Esophagus squamous epithelium (tissue), 5 donors: ENCODE results near the gene CD70. TPM values are rescaled to one million over a fixed set of nuclear protein-coding genes. Genes with fewer than 3 reads are reported as not detected.
"Not testable (repeated sequence)": the region's sequence is repeated elsewhere in the genome, so short reads cannot be mapped to it uniquely, and the experiment has no call there.

Experiments
- DNase-seq: peaks from one replicate; lab custom pipeline; 2025; lab: John Stamatoyannopoulos, UW
- H3K27ac ChIP-seq, 4 donors: fragments of 200-600 bp; sonication (generic); one replicate each; pipeline ENCODE4 v1.5.1; 2016 to 2019; ENCODE audit warnings: mild to moderate bottlenecking in 1 of 4
- H3K27me3 ChIP-seq, 4 donors: fragments of 200-600 bp; sonication (generic); 1 replicate in 3 of 4; 2 replicates in 1 of 4; pipeline versions ENCODE4 v1.5.1 to v1.6.0; 2017 to 2021; ENCODE audit warnings: antibody characterized with exemption in 1 of 4
- H3K36me3 ChIP-seq, 3 donors: fragments of 200-600 bp; sonication (generic); one replicate each; pipeline ENCODE4 v1.5.1; 2016 to 2019
- H3K4me1 ChIP-seq, 3 donors: fragments of 200-600 bp; sonication (generic); one replicate each; pipeline ENCODE4 v1.5.1; 2017 to 2019
- H3K4me3 ChIP-seq, 4 donors: fragments of 200-600 bp; sonication (generic); 1 replicate in 3 of 4; 2 replicates in 1 of 4; pipeline ENCODE4 v1.5.1; 2016 to 2019; ENCODE audit warnings: mild to moderate bottlenecking in 2 of 4, moderate library complexity in 1 of 4
- H3K9me3 ChIP-seq, 3 donors: fragments of 200-600 bp; sonication (generic); one replicate each; pipeline ENCODE4 v1.5.1; 2016 to 2019
- CTCF ChIP-seq, 6 experiments: fragments of 450-650 bp in 4 of 6; fragments of 200-600 bp in 2 of 6; sonication (generic) in 2 of 6; IDR thresholded peaks; one replicate each; pipeline ENCODE4 v1.5.1; 2016 to 2019; ENCODE audit warnings: antibody characterized with exemption in 6 of 6, mild to moderate bottlenecking in 4 of 6, moderate library complexity in 4 of 6
- POLR2A ChIP-seq, 4 donors: fragments of 450-650 bp; IDR thresholded peaks; one replicate each; pipeline ENCODE4 v1.6.1; 2017; ENCODE audit warnings: antibody characterized with exemption in 4 of 4, mild to moderate bottlenecking in 4 of 4, moderate library complexity in 3 of 4
- WGBS, 2 donors: methylation state at CpG; one replicate each; pipeline ENCODE4 v1.1.5; 2018; 5-methylcytosine and 5-hydroxymethylcytosine counted together
- intact Hi-C: fragments of 100-400 bp; cut with DNase I; formaldehyde crosslinking; loops from one replicate; pipeline ENCODE4 v1.15.0; 2022
- small RNA-seq, 4 donors: library from RNA; depleted of rRNA; stranded (forward); fragments of <200 nt; gene quantifications; one replicate each; pipeline ENCODE3, GENCODE V24; 2016
- total RNA-seq, 4 donors: library from RNA; depleted of rRNA; stranded (reverse); fragments of >200 nt; gene quantifications; one replicate each; pipeline ENCODE4 v1.1.0, GENCODE V29; 2016
- donor health status: DM: yes; HTN: yes; CAD: no.

Gene CD70
- total RNA-seq, 4 donors from 2014 or later = 4.0 TPM; not detected in 3

GRCh38 chr19:6551091-6551490 lies 39.9 kb downstream of the CD70 start:
- no peak for DNase-seq
- no peak overlapping the region for H3K27ac ChIP-seq
- TF ChIP-seq POLR2A (IDR thresholded peaks at IDR 0.05) = no peak
- TF ChIP-seq CTCF (IDR thresholded peaks at IDR 0.05) = no peak
- H3K4me3 ChIP-seq = no peak overlapping the region
- 60% methylated on average over 1 of the region's 3 CpGs; no CpG with 5 or more reads in 1 of the 2 donors for WGBS, 2 donors
- no peaks in the 10 kb centered on the region for H3K36me3 ChIP-seq
- H3K27me3 ChIP-seq = peaks cover 0 to 10% (median 0%) of the 10 kb centered on the region in 4 donors
- intact Hi-C loops = no loop called here
- H3K4me1 ChIP-seq = peaks cover 0 to 11% (median 0%) of the 10 kb centered on the region in 3 donors
- H3K9me3 ChIP-seq = no peaks in the 10 kb centered on the region

GRCh38 chr19:6550679-6551078 lies 40.3 kb downstream of the CD70 start:
- intact Hi-C loops, H3K9me3 ChIP-seq, DNase-seq, H3K36me3 ChIP-seq, H3K4me3 ChIP-seq, H3K27ac ChIP-seq: not testable (repeated sequence)
- H3K4me1 ChIP-seq = peaks cover 0 to 11% (median 0%) of the 10 kb centered on the region in 3 donors
- peaks cover 0 to 10% (median 0%) of the 10 kb centered on the region in 4 donors for H3K27me3 ChIP-seq
- WGBS, 2 donors = 70 to 71% methylated on average over 6 of the region's 6 CpGs

- no peak for DNase-seq
- Histone ChIP-seq H3K27ac (no peak overlapping the region), H3K4me1 (no peaks in the 10 kb centered on the region), H3K4me3 (no peak overlapping the region), H3K27me3 (no peaks in the 10 kb centered on the region), H3K36me3 (no peaks in the 10 kb centered on the region), H3K9me3 (no peaks in the 10 kb centered on the region)
- WGBS, 2 donors = 69 to 80% methylated on average over 5 to 11 of the region's 11 CpGs
- no peak for TF ChIP-seq CTCF (IDR thresholded peaks at IDR 0.05)
- TF ChIP-seq POLR2A (IDR thresholded peaks at IDR 0.05) = no peak
- intact Hi-C loops = no loop called here
These were observed 47.0 kb downstream of the CD70 start for GRCh38 chr19:6543866-6544347.

- peaks cover 0 to 4% (median 0%) of the 10 kb centered on the region in 3 donors for H3K36me3 ChIP-seq
- peaks cover 0 to 20% (median 5%) of the 10 kb centered on the region in 3 donors for H3K4me1 ChIP-seq
- TF ChIP-seq CTCF (IDR thresholded peaks at IDR 0.05) (no peak), POLR2A (IDR thresholded peaks at IDR 0.05) (no peak)
- WGBS, 2 donors = 51 to 62% methylated on average over 13 of the region's 13 CpGs
- no peak overlapping the region for H3K27ac ChIP-seq
- no peak overlapping the region for H3K4me3 ChIP-seq
- intact Hi-C loops = no loop called here
- DNase-seq = no peak
- H3K27me3 ChIP-seq = no peaks in the 10 kb centered on the region
- no peaks in the 10 kb centered on the region for H3K9me3 ChIP-seq
These were observed 49.8 kb downstream of the CD70 start for GRCh38 chr19:6540918-6541689.

- intact Hi-C loops = no loop called here
- Histone ChIP-seq H3K4me3 (no peak overlapping the region), H3K9me3 (no peaks in the 10 kb centered on the region), H3K36me3 (peaks cover 0 to 19% (median 0%) of the 10 kb centered on the region in 3 donors), H3K27ac (no peak overlapping the region), H3K27me3 (peaks cover 0 to 5% (median 0%) of the 10 kb centered on the region in 4 donors), H3K4me1 (peaks cover 0 to 24% (median 5%) of the 10 kb centered on the region in 3 donors)
- DNase-seq = no peak
- WGBS, 2 donors = 82 to 90% methylated on average over 4 to 6 of the region's 6 CpGs
- TF ChIP-seq CTCF (IDR thresholded peaks at IDR 0.05) (no peak), POLR2A (IDR thresholded peaks at IDR 0.05) (no peak)
These were observed 51.4 kb downstream of the CD70 start for GRCh38 chr19:6539514-6539913.

Small RNAs within 50 kb of the gene (small RNA-seq; reads per million reads assigned to genes)
- 0 reads per million in 4 donors for gene RF00019

Other genes starting within 250 kb of the CD70 start
- 10 to 100 TPM; 70.7 to 75.9 (median 72.3) TPM for gene CLPP, start 229.6 kb downstream of the CD70 start, total RNA-seq
- 10 to 100 TPM; 34.0 to 85.3 (median 50.4) TPM for gene ALKBH7, start 218.4 kb downstream of the CD70 start, total RNA-seq
- 1 to 10 TPM in 2 of 4 donors, under 1 TPM in 2; 0.76 to 1.3 (median 1.0) TPM for gene PSPN, start 215.2 kb downstream of the CD70 start, total RNA-seq
- 10 to 100 TPM; 28.0 to 51.3 (median 43.5) TPM for gene GTF2F1, start 198.0 kb downstream of the CD70 start, total RNA-seq
- gene KHSRP, start 166.3 kb downstream of the CD70 start, total RNA-seq = 100 to 1,000 TPM; 111 to 158 (median 125) TPM
- gene SLC25A41, start 157.4 kb downstream of the CD70 start, total RNA-seq = under 1 TPM in 1 of 4 donors, not detected in 3; 0.38 TPM
- gene SLC25A23, start 131.4 kb downstream of the CD70 start, total RNA-seq = 10 to 100 TPM; 41.5 to 95.9 (median 64.0) TPM
- 10 to 100 TPM; 42.9 to 61.9 (median 56.2) TPM for gene CRB3, start 126.9 kb downstream of the CD70 start, total RNA-seq
- 1 to 10 TPM in 2 of 4 donors, under 1 TPM in 2; 0.62 to 4.2 (median 1.2) TPM for gene DENND1C, start 109.4 kb downstream of the CD70 start, total RNA-seq
- 1 to 10 TPM in 1 of 4 donors, not detected in 3; 7.8 TPM for gene TUBB4A, start 88.8 kb downstream of the CD70 start, total RNA-seq
- gene TNFSF9, start 60.1 kb downstream of the CD70 start, total RNA-seq = 10 to 100 TPM in 3 of 4 donors, 1 to 10 TPM in 1; 6.3 to 21.6 (median 17.8) TPM
- gene TNFSF14, start 79.0 kb upstream of the CD70 start, total RNA-seq = 1 to 10 TPM in 2 of 4 donors, under 1 TPM in 2; 0.09 to 1.3 (median 0.86) TPM
- 100 to 1,000 TPM in 2 of 4 donors, 10 to 100 TPM in 2; 12.0 to 501 (median 189) TPM for gene C3, start 129.5 kb upstream of the CD70 start, total RNA-seq
- gene GPR108, start 146.4 kb upstream of the CD70 start, total RNA-seq = 10 to 100 TPM; 45.7 to 72.8 (median 52.0) TPM
- gene TRIP10, start 148.5 kb upstream of the CD70 start, total RNA-seq = 100 to 1,000 TPM in 3 of 4 donors, 10 to 100 TPM in 1; 67.6 to 160 (median 117) TPM
- gene SH2D3A, start 176.3 kb upstream of the CD70 start, total RNA-seq = 10 to 100 TPM; 17.3 to 52.1 (median 40.6) TPM
- 1 to 10 TPM in 3 of 4 donors, under 1 TPM in 1; 0.83 to 7.6 (median 3.6) TPM for gene VAV1, start 181.6 kb upstream of the CD70 start, total RNA-seq